Astrocyte (in vitro differentiated cells and primary cell): ENCODE data around the gene CST3. TPM values are rescaled to one million over a fixed set of nuclear protein-coding genes. Genes with fewer than 3 reads are reported as not detected.

Experiments
- DNase-seq: peaks from one replicate; pipeline ENCODE4 v3.0.0-alpha.2; 2010; ENCODE audit warnings: low read depth
- FAIRE-seq: peaks from 2 replicates; lab custom pipeline; 2011; peaks lifted over from hg19 to GRCh38; lab: Jason Lieb, UNC
- H2AFZ ChIP-seq: 2 replicates; pipeline ENCODE4 v1.6.0; 2012; ENCODE audit warnings: low read depth, low read length, inconsistent platforms
- H3K27ac ChIP-seq: 2 replicates; pipeline ENCODE4 v1.5.1; 2011; ENCODE audit warnings: low read depth, low read length, inconsistent platforms
- H3K27me3 ChIP-seq: 2 replicates; pipeline ENCODE4 v1.6.0; 2011; ENCODE audit warnings: low read length, inconsistent platforms; ENCODE audit not compliant: insufficient read depth
- H3K36me3 ChIP-seq: 2 replicates; pipeline ENCODE4 v1.5.1; 2011; ENCODE audit warnings: low read length, inconsistent platforms; ENCODE audit not compliant: insufficient read depth
- H3K4me1 ChIP-seq: 2 replicates; pipeline ENCODE4 v1.5.1; 2011; ENCODE audit warnings: low read length, inconsistent platforms; ENCODE audit not compliant: insufficient read depth
- H3K4me2 ChIP-seq: 2 replicates; pipeline ENCODE4 v1.6.0; 2012; ENCODE audit warnings: low read length, inconsistent platforms
- H3K4me3 ChIP-seq: 2 replicates; pipeline ENCODE4 v1.5.1; 2011; ENCODE audit warnings: low read depth, mild to moderate bottlenecking, low read length, inconsistent platforms; ENCODE audit not compliant: insufficient read depth
- H3K79me2 ChIP-seq: 2 replicates; pipeline ENCODE4 v1.6.0; 2012; ENCODE audit warnings: mild to moderate bottlenecking, low read length, inconsistent platforms; ENCODE audit not compliant: insufficient read depth
- H3K9ac ChIP-seq: 2 replicates; pipeline ENCODE4 v1.6.0; 2012; ENCODE audit warnings: mild to moderate bottlenecking, low read length, inconsistent platforms
- H3K9me3 ChIP-seq: 2 replicates; pipeline ENCODE4 v1.5.1; 2012; ENCODE audit warnings: low read depth, mild to moderate bottlenecking, low read length, inconsistent platforms; ENCODE audit not compliant: insufficient read depth
- H4K20me1 ChIP-seq: 2 replicates; pipeline ENCODE4 v1.6.0; 2012; ENCODE audit warnings: low read length, inconsistent platforms; ENCODE audit not compliant: insufficient read depth
- H3K27ac Mint-ChIP-seq: one replicate; pipeline ENCODE4 v1.8.0; 2021; ENCODE audit warnings: mild to moderate bottlenecking, mixed read lengths; ENCODE audit not compliant: unreplicated experiment
- H3K27me3 Mint-ChIP-seq: one replicate; pipeline ENCODE4 v1.8.0; 2021; ENCODE audit warnings: low read depth, mixed read lengths; ENCODE audit not compliant: unreplicated experiment
- H3K36me3 Mint-ChIP-seq: one replicate; pipeline ENCODE4 v1.8.0; 2021; ENCODE audit warnings: low read depth, mixed read lengths; ENCODE audit not compliant: unreplicated experiment
- H3K4me1 Mint-ChIP-seq: one replicate; pipeline ENCODE4 v1.8.0; 2021; ENCODE audit warnings: low read depth, mixed read lengths; ENCODE audit not compliant: unreplicated experiment
- H3K4me3 Mint-ChIP-seq: one replicate; pipeline ENCODE4 v1.8.0; 2021; ENCODE audit warnings: mild to moderate bottlenecking, moderate library complexity, mixed read lengths; ENCODE audit not compliant: unreplicated experiment
- H3K9me3 Mint-ChIP-seq: one replicate; pipeline ENCODE4 v1.8.0; 2021; ENCODE audit warnings: mild to moderate bottlenecking, mixed read lengths; ENCODE audit not compliant: unreplicated experiment
- CTCF ChIP-seq: IDR thresholded peaks from 2 replicates; pipeline ENCODE4 v1.5.1; 2011; ENCODE audit warnings: low read depth, mild to moderate bottlenecking, inconsistent platforms, low read length, moderate library complexity; ENCODE audit not compliant: insufficient read depth
- EZH2 ChIP-seq: IDR thresholded peaks from 2 replicates; pipeline ENCODE4 v1.6.1; 2012; ENCODE audit warnings: mild to moderate bottlenecking, low read length, inconsistent platforms; ENCODE audit not compliant: insufficient read depth
- total RNA-seq: library from RNA; stranded (reverse); gene quantifications from 2 replicates; pipeline ENCODE4 v1.2.1, GENCODE V29; 2021

The CST3 gene
- total RNA-seq, 1 donor from 2014 or later = 316 TPM

DNA sequence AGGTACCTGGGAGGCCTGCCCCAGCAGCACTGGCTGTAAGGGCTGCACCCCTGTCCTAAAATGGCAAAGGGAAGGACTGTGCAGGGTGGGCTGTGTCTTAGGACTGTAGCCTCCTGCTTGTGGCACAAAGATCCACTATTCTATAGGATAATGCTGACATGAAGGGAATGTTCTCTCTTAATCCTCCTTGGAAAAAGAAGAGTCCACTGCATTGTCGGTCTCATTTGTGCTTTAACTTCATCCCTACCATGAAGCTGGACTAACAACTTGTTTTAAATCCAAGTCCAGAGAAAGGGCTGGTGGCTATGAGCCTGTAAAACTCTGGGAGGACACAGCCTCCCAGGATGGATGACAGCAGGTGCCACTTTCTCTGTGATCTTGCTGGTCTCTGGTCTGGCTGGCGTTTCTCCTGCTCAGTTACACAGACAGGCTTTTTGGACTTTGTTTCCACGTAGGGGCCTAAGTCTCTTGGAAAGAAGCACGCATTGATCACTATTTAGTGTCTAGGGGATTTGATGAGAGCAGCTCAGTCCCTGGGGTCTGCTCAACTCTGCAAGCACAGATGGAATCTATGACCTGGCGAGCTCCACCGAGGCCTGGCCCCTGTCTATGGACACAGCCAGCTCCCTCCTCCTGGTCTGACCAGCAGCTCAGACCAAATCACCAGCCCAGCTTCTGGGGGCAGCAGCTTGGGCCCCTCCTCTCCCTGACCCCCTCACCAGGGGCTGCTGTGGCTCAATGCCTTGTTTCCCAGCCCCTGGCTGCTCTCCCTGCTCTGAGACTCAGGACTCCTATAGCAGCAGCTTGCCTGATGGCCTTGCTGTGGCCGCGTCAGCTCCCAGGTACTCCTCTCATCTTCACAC is 4.8 kb downstream of the CST3 start:
- H3K36me3 ChIP-seq = no peaks in the 10 kb centered on the region
- H3K27me3 Mint-ChIP-seq = no peaks in the 10 kb centered on the region
- H3K9ac ChIP-seq = no peak overlapping the region
- DNase-seq (no peak), FAIRE-seq (no peak)
- H3K4me2 ChIP-seq = no peak overlapping the region
- H3K4me1 ChIP-seq = peaks cover 26% of the 10 kb centered on the region
- no peak overlapping the region for H3K27ac Mint-ChIP-seq
- H3K9me3 Mint-ChIP-seq = peaks cover 3% of the 10 kb centered on the region
- H3K79me2 ChIP-seq = peaks cover 28% of the 10 kb centered on the region
- no peak overlapping the region for H3K4me3 ChIP-seq
- H3K27ac ChIP-seq = no peak overlapping the region
- no peaks in the 10 kb centered on the region for H3K9me3 ChIP-seq
- H4K20me1 ChIP-seq = peaks cover 28% of the 10 kb centered on the region
- peaks cover 25% of the 10 kb centered on the region for H3K4me1 Mint-ChIP-seq
- no peak overlapping the region for H3K4me3 Mint-ChIP-seq
- H3K27me3 ChIP-seq = no peaks in the 10 kb centered on the region
- H2AFZ ChIP-seq = no peak overlapping the region
- peaks cover 19% of the 10 kb centered on the region for H3K36me3 Mint-ChIP-seq
- TF ChIP-seq EZH2 (no peak), CTCF (no peak)

- Histone ChIP-seq H3K9ac (no peak overlapping the region), H2AFZ (no peak overlapping the region), H3K9me3 (no peaks in the 10 kb centered on the region), H3K79me2 (peaks cover 23% of the 10 kb centered on the region), H4K20me1 (peaks cover 28% of the 10 kb centered on the region), H3K36me3 (no peaks in the 10 kb centered on the region), H3K4me3 (no peak overlapping the region), H3K27ac (no peak overlapping the region), H3K27me3 (no peaks in the 10 kb centered on the region), H3K4me1 (peaks cover 26% of the 10 kb centered on the region), H3K4me2 (no peak overlapping the region)
- DNase-seq (no peak), FAIRE-seq (no peak)
- Mint-ChIP-seq H3K4me3 (no peak overlapping the region), H3K27ac (no peak overlapping the region), H3K4me1 (peaks cover 27% of the 10 kb centered on the region), H3K36me3 (peaks cover 20% of the 10 kb centered on the region), H3K27me3 (no peaks in the 10 kb centered on the region), H3K9me3 (peaks cover 5% of the 10 kb centered on the region)
- TF ChIP-seq CTCF (no peak), EZH2 (no peak)
Measured at GRCh38 chr20:23631981-23632710, 5.6 kb downstream of the CST3 start.
